Measurements from ENCODE around the gene TMEM132D.
"Not testable (repeated sequence)": the region's sequence is repeated elsewhere in the genome, so short reads cannot be mapped to it uniquely, and the experiment has no call there.

Gene TMEM132D

DNA sequence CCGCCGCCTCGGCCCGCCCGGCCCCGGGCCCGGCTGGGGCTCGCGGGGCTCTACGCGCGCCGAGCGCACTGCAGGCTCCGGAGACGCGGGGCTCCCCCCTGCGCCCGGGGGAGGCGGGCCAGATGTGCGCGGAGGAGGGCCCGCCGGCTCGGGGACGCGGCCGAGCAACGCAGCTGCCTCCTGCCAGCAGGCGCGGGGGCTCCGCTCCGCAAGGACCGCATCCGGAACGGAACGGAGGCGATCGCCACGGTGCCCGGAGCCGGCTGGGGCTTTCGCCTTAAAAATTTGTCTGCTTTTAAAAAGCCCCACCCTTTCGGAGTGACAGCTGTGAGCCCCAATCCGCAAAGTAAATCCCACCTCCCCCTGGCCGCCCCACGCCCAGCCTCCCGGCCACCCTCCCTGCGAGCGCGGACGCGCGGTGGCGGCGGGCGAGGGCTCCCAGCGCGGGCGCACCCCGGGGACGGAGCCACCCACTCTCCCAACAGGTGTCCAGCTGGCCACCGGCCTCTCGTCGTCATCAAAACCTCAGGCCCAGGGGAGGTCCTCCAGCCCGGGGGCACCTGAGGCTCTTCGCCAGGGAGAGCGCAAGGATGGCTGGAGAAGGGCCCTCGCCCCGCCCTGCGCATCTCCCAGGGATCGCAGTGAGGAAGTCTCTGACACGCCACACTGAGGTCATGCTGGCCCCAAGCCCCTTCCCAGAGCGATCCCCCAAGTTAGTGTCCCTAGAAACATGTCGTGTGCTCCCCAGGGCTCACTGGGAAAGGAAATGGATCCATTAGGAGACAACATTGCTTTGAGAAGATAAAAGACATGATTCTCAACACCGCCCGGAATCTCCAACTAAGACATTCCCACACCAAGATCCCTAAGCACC, at the start of gene TMEM132D:
TSS of gene TMEM132D (minus strand) at position 70 of the 874 bp plus-strand sequence.
- DNase-seq (ENCODE audit: low spot score): no peak

DNA sequence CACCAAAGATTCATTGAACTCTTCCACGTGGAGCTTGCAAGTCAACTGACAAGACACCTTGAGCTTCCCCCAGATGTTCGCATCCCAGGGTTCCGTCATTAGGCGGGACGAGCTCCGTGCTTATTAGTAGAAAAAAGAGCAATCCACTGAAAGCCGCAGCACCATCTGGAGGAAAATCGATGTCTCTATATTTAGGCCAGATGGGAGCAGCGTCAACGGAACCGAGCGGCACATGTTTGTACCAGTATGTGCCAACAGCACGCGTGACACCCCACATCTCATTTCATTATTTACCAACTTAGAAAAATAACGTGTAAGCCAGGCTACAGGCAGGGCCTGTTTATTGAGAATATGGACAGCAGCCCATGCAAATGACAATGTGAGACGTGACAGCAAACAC, 45.8 kb upstream of the TMEM132D start:
- DNase-seq (ENCODE audit: low spot score): no peak

DNA sequence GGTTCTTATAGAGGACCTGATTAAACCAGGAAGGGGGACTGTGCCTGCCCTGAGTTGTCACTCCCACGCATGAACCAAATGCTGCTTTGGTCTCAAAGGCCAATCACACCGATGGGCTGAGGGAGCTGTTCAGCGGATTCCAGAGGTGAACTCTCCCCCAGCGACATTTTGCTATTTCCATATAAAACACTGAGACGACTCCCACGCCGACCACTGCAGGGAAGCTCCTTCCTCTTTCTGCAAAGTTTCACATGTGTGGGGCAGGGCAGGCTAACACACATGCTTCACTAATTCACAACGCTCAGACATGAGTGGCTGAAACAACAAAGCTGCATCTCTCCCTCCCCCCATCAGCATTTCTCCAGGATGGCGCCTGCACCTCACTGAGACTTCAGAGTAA, 37.8 kb upstream of the TMEM132D start:
- no peak for DNase-seq (ENCODE audit: low spot score)

DNA sequence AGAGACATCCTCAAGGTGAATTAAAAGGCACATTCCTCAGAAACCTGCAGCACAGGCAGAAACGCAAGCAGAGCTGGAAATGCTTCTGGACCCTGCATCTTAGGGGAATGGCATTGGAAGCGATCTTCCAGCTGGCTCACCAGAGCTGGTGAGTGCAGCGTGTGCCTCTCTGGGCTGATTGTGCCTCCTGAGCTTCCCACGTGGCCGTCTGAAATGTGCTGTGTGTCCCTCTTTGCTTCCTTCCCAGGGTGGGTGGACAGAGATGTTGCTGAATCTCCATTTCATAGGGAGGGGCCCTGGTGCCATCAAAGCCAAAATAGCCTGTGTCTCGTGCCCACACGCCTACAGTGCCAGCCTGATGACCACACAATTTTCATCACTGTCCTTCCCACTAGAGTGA, 34.3 kb upstream of the TMEM132D start:
- no peak for DNase-seq (ENCODE audit: low spot score)

DNA sequence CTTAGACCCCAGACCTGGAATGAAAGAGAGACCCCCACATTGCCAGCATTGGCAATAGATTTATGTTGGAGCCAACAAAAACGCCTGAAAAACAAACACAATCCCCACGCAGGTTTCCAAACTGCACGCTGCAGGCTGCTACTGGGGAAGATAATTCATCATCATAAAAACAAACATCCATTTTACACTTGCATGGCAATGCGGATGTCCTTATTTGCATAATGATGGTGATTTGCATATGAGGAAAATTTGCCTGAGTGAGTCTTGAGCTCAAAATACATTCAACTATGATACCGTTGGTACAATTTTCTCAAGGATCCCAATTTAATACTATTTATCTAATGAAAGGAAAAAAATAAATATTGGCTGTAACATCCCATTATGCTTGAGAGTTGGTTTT, 33.6 kb upstream of the TMEM132D start:
- DNase-seq (ENCODE audit: low spot score): no peak

DNA sequence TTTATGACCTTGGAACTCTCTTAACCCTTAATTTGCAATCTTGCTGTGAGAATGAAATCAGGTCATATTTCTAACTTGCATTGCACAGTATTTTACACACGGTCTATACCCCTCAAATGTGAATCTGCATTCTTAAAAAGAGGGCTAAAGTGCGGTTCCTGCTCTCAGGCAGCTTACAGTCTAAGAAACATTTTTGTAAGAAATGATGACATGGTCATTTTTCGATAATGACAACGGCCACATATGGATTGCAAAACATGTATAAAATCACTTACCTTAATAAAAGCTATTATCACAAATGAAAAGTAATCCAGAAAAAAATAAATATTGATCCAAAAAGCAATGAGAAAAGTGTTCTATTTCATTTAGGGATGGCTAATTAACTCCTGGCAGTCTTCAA, 24.8 kb upstream of the TMEM132D start:
- no peak for DNase-seq (ENCODE audit: low spot score)

DNA sequence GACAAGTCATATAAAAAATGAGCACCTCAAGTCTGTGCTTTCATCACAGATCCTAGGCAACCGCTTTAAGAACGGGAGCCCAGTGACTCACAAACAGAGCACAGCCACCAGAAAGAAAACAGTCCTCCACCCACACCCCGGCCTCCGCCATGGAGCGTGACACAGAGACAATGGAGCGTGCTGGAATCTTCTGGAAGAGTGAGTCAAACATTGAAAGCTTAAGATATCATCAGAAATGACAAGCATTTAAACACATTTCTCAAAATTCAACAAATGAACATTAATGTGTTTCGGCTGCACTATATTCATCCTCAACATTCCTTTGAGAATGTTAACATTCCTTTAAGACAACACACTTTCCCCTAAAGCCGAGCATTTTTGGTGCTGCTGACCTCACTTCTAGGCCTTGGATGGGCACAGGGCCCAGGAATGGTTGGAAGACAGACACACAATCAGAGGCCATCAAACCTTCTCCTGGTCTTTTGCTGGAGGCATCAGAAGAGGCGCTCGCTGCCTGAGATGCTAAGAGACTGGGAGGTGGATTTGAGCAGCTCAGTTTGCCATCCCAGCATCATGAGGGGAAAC, 23.6 kb upstream of the TMEM132D start:
- no peak for DNase-seq (ENCODE audit: low spot score)

DNA sequence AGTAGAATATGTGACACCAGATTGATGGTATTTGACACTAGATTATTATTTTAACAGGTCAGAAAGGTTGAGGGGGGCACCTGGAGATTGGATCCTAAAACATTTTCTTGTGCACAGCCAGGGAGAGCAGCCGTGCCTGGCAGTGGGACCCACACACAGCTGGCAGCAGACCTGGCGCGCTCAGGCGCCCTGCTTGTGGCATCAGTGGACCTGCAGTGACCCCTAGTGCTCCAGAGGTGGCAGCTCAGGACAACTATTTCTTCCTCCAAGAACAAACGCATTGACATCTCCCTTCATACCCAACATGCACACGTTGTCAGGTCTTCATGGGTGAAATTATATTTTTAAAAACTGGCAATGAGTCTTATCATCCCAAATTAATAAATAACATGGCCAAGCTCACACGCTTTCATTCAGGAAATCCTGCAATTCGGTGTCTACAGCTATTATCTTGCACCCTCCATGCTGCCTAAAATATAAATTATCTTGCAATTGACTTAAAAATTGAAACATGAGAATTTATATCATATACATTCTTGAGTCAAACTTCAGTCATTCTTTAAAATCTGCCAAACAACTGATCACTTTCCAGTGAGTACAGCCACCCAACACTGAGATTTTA, 7.7 kb upstream of the TMEM132D start:
- no peak for DNase-seq (ENCODE audit: low spot score)

DNA sequence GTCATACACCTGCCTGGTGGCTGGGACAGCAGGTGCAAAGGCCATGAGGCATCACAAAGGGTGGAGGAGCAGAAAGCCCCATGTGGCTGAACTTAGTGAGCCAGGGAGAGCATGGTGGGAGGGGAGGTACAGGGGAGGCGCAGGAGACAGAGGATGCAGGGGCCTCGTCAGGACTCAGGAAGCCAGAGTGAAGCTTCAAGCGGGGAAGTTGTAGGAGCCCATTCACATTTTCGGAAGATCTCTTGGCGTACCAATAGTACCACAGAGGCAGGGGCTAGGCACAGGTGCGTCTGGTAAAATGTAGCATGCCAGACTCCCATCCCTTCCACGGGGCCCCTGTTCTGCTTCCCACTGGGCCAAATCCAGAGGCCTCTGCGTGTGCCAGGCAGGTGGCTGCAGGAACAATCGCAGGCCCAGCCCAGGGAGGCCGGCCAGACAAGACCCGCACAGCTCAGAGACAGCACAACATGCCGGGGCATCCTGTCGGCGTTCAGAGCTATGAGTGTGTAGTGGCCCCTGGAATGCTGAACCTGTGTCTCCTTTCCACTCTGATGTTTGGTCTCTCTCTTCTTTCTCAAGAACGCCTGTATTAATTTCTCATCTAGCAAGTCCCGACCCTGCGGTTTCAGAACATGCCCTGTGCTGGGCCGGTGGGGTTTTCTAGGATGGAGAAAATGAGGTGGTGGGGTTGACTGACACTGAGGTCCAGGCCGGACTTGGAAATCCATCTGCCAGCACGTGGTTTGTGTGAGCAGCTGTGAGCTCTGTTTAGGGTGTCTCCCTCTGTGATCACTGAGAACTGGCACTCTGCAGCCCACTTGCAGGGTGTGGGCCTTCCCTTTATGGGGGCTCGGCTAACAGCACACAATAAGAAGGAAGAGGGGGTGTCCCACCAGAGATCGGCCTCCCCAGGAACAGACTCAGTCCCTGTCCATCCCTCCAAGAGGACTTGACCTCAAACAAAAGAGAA, 5.5 kb upstream of the TMEM132D start:
- DNase-seq (ENCODE audit: low spot score): no peak

DNA sequence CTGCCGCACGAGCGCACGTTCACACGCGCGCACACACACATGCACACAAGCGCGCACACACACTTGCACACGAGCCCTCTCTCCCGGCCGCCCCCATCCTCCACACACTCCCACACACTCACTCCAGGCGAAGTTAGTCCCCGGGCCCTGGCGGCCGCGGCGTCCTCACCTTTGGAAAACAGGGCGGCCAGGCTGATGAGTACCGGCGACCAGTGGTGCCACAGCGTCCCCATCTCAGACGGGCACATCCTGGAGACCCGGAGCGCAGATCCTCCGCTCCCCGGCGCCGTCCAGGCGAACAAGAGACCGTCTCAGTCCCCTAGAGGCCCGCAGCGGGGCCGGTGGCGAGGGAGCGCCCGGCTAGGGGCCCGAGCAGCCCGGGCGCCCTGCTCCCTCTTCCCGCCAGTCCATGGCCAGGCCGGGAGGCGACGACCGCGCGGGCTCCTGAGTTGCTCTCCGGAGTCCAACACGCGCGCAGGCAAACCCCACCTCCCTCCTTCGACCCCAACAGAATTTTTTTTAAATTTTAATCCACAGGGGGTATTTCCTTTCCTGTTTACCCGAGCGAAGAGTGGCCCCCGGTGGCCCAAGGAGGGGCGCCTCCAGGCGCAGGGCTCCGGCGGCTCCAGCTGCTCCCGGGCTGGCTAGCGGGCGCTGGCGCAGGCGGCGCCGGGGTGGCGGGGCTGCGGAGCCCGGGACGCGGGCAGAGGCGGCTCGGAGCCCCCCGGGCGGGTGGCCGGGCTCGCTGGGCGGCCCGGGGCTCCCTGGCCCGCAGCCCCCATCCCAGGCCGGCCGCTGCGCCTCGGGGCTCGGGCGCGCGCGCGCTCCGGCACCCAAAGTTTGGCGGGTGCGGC, 506 bp downstream of the TMEM132D start:
- DNase-seq (ENCODE audit: low spot score): no peak

DNA sequence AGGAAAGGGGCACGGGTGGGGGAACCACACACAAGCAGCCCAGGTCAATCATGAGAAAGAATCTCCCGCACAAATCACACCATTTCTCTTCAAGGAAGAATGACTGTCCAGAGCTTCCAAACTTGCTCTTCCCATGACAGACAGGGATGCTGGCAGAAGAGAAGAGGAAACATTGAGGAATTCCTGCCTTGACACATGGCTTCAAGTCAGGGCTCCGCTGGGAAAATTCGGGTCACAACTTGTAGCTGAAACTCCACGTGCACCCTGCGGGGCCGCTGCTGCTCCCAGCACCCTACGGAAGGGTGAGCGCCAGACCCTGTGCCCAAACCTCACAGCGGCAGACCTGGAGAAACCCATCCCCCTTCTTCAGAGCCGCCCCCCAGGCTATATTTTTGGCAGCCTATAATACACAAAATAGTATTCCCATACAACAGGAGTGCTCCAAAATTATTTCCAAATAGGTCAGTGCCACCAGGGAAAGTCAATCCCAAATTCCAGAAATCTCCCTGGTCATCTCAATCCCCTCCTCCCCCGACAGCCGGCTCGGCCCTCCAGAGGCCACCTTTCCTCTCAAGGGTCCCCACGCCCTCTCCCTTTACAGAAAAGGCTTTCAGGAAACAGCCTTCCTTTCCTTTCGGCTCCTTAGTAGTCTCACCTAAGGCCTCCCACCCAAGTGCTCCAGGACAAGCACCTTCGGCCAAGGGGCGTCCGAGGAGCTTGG, 1.3 kb downstream of the TMEM132D start:
- DNase-seq (ENCODE audit: low spot score): no peak

DNA sequence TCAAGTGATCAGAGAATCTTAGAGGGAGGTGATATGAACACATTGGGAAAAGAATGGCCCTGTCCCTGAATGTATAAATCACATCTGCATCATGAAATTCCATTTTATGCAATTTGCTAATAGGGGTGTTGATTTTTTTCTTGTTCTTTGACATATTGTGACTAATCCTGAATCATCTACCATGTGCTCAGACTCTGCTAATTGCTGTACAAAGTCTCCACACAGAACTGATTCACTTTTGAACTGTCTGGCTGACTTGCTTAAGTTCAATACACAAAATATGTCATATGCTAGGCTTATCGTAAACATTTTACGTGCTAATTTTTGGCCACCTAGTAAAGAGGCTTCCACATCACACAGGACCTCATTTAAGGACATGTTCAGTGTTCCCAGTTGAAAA, 2.6 kb downstream of the TMEM132D start:
- no peak for DNase-seq (ENCODE audit: low spot score)

DNA sequence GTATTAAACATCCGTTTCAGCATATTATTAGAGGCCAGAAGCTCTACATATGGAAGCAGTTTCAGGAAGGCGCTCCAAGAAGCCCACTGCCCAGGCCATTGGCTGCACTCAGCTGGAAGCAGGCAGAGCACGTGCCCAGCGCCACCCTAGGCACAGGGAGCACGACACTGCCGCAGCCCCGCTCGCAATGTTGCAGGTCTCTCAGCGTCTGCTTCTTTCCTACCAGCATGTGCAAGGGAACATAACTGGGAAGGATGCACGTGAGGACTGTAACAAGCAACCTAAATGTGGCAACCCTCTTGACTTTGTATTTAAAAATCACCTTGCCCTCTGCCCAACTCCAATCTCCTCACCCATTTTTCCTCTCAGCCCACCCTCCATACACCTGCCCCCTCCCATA, 3.5 kb downstream of the TMEM132D start:
- DNase-seq (ENCODE audit: low spot score): no peak

DNA sequence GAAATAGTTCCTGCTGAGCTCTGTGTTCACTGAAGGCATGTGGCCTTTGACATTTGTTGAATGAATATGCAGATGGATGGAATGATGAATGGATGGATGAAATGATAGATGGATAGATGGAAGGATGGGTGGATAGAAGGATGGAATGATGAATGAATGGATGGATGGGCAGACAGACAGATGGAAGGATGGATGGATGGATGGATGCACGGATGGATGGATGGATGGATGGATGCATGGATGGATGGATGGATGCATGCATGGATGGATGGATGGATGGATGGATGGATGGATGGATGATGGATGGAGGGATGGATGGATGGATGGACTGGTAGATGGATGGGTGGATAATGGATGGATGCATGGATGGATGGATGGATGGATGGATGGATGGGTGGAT, 4.8 kb downstream of the TMEM132D start:
- not testable (repeated sequence) for DNase-seq (ENCODE audit: low spot score)

DNA sequence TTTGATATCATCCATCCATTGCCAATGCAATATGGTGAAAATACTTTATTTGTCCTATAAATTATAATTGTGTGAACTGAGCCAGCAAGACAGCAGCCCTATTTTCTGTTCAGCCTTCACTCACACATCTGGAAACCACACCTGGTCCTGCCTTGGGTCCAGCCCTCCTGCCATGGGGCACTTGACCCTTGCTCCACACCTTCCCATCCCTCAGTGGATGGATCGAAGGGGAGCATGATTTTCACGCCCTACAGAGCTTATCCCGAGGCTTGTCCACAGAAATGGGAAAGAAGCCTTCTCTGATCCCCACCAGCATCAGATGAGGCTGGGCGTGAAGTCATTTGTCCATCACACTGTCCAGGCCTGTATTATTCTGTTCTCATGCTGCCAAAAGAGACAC, 10.1 kb downstream of the TMEM132D start:
- DNase-seq (ENCODE audit: low spot score): no peak

DNA sequence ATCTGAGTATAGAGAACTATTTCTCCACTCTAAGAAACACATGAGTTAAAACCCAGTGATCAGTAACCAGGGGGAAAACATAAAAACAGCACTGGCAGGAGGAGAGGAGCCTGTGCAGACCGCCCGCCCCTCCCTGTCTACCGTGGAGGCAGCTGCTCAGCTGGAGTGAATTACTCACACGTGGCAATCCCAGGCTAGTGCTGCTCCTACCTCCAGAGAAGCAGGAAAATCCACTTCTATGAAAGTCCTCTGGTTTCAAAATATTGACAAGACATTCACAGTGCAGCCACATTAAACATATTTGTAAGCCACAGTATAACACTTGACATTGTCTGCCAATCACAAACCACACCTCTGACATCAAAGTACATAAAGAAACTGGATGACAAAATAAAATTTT, 16.7 kb downstream of the TMEM132D start:
- no peak for DNase-seq (ENCODE audit: low spot score)

DNA sequence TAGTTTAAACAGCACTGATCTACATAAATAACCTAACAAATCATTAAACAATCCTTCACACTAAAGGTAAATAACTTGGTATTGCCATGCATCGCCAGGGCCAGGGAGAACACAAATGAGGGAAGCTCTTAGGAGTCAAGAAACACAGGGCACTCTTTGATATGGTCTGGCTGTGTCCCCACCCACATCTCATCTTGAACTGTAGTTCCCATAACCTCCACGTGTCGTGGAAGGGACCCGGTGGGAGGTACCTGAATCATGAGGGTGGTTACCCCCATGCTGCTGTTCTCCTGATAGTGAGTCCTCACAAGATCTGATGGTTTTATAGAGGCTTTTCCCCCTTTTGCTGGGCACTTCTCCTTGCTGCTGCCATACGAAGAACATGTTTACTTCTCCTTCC, 17.3 kb downstream of the TMEM132D start:
- DNase-seq (ENCODE audit: low spot score): no peak

DNA sequence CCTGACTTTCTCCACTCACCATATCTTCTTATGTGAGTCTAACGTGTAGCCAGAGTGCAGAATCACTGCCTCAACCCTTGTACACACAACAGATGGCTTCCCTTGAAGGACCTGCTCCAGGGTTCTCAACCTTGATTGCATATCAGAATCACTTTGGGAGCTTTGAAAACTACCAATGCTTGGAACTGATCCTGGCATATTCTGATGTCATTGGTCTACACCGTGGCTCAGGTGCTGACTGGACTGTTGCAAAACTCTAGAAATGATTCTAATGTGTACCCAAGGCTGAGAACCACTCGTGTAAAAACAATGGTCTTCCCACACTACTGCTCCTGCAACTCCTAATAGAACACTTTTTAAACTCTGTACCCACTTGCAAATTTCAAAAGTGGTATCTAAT, 18.5 kb downstream of the TMEM132D start:
- DNase-seq (ENCODE audit: low spot score): no peak

DNA sequence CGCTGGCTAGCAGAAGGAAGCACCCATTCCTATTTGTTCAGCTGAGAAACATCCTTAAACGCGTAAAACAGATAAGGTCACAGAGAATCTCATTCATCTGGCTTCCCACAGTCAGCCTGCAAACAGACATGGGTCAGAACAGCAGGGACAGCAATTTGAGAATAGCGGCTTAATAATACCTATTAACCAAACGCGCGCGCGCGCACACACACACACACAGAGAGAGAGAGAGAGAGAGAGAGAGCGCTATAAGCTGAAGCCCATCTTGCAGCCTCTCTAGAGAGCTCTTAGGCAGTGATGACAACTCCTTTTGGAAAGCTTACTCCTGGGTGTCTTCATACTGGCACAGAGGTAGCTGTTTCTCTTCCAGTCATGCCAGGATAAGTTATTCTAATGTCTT, 26.4 kb downstream of the TMEM132D start:
- no peak for DNase-seq (ENCODE audit: low spot score)

DNA sequence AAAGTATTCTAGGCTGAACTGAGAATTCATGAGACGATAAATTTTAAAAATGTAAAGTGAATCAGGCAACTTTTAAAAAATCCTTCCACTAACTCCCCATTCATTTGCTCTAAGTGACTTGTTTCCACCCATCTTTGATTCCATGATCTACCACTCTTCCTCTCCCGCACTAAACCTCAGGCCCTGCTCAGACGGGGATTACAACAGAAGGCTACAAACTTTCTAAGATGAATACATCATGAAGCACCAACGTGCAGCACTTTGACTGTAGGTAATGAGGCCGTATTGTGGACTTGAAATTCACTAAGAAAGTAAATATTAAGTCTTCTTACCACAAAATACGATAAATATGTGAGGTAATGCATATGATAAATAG, 30.0 kb downstream of the TMEM132D start:
- no peak for DNase-seq (ENCODE audit: low spot score)
